Calu3 (cell line): ENCODE data around the gene URB1. TPM values are rescaled to one million over a fixed set of nuclear protein-coding genes. Genes with fewer than 3 reads are reported as not detected.

Experiments used
- BruUV-seq: library from RNA; stranded (reverse); fragments of 400-500 nt; replicated peaks from 2 replicates; lab custom pipeline; 2021; lab: Mats Ljungman, UMichigan
- CTCF ChIA-PET: fragments of 300-600 bp; sonication (Branson Sonifier 250); formaldehyde crosslinking; loops from one replicate; lab custom pipeline; 2022; ENCODE audit warnings: antibody characterized with exemption; lab: Charles Lee
- DNase-seq: peaks from one replicate; pipeline ENCODE4 v3.0.0; 2022
- H3K27ac Mint-ChIP-seq: one replicate; pipeline ENCODE4 v1.8.0; 2022; ENCODE audit warnings: mixed read lengths; ENCODE audit not compliant: unreplicated experiment
- H3K27me3 Mint-ChIP-seq: one replicate; pipeline ENCODE4 v1.8.0; 2022; ENCODE audit warnings: mixed read lengths; ENCODE audit not compliant: unreplicated experiment
- H3K36me3 Mint-ChIP-seq: one replicate; pipeline ENCODE4 v1.8.0; 2022; ENCODE audit warnings: mild to moderate bottlenecking, moderate library complexity, mixed read lengths; ENCODE audit not compliant: insufficient read depth, unreplicated experiment
- H3K4me1 Mint-ChIP-seq: one replicate; pipeline ENCODE4 v1.8.0; 2022; ENCODE audit warnings: mild to moderate bottlenecking, low read depth, mixed read lengths; ENCODE audit not compliant: unreplicated experiment
- H3K4me3 Mint-ChIP-seq: one replicate; pipeline ENCODE4 v1.8.0; 2022; ENCODE audit warnings: mild to moderate bottlenecking, low read depth, moderate library complexity, mixed read lengths; ENCODE audit not compliant: unreplicated experiment
- H3K9me3 Mint-ChIP-seq: one replicate; pipeline ENCODE4 v1.8.0; 2022; ENCODE audit warnings: low read depth, mixed read lengths; ENCODE audit not compliant: unreplicated experiment
- intact Hi-C: fragments of 100-400 bp; cut with micrococcal nuclease; formaldehyde crosslinking; loops from one replicate; pipeline ENCODE4 v1.10.0; 2022; ENCODE audit not compliant: unreplicated experiment
- total RNA-seq: library from RNA; stranded (reverse); gene quantifications from 2 replicates; pipeline ENCODE4 v1.2.3, GENCODE V29; 2022
- TF ChIP-seq, protein P1 (sequence below): fragments of 200-600 bp; IDR thresholded peaks from one replicate; pipeline ENCODE4 v1.8.0; 2022; ENCODE audit warnings: antibody characterized with exemption; ENCODE audit not compliant: unreplicated experiment

Gene URB1
- total RNA-seq, 1 experiment from 2014 or later = 16.5 TPM

- intact Hi-C loops = no loop called here
These were observed 60.3 kb downstream of the URB1 start for GRCh38 chr21:32332463-32332951.

GRCh38 chr21:32331444-32332305 is 61.1 kb downstream of the URB1 start:
- DNase-seq = no peak
- Mint-ChIP-seq H3K9me3 (no peaks in the 10 kb centered on the region), H3K4me3 (no peak overlapping the region), H3K27me3 (no peaks in the 10 kb centered on the region), H3K4me1 (no peaks in the 10 kb centered on the region), H3K36me3 (peaks cover 33% of the 10 kb centered on the region), H3K27ac (no peak overlapping the region)
- intact Hi-C loops = no loop called here
- BruUV-seq = no TSS peak
- TF ChIP-seq, protein P1, sequence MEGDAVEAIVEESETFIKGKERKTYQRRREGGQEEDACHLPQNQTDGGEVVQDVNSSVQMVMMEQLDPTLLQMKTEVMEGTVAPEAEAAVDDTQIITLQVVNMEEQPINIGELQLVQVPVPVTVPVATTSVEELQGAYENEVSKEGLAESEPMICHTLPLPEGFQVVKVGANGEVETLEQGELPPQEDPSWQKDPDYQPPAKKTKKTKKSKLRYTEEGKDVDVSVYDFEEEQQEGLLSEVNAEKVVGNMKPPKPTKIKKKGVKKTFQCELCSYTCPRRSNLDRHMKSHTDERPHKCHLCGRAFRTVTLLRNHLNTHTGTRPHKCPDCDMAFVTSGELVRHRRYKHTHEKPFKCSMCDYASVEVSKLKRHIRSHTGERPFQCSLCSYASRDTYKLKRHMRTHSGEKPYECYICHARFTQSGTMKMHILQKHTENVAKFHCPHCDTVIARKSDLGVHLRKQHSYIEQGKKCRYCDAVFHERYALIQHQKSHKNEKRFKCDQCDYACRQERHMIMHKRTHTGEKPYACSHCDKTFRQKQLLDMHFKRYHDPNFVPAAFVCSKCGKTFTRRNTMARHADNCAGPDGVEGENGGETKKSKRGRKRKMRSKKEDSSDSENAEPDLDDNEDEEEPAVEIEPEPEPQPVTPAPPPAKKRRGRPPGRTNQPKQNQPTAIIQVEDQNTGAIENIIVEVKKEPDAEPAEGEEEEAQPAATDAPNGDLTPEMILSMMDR = no peak
- CTCF ChIA-PET = interaction anchor here (0.6 to 1.1 kb wide), 4 partner anchors 14 to 400 kb away, joined by 3 to 6 read pairs (median 4); partner anchors contain the start of genes MIS18A and SYNJ1

More at GRCh38 chr21:32332463-32332951, 60.3 kb downstream of the URB1 start:
- H3K4me1 Mint-ChIP-seq = no peaks in the 10 kb centered on the region
- DNase-seq = no peak
- peaks cover 33% of the 10 kb centered on the region for H3K36me3 Mint-ChIP-seq
- H3K9me3 Mint-ChIP-seq = no peaks in the 10 kb centered on the region
- TF ChIP-seq, protein P1 = no peak
- no peak overlapping the region for H3K27ac Mint-ChIP-seq
- H3K27me3 Mint-ChIP-seq = no peaks in the 10 kb centered on the region
- CTCF ChIA-PET = interaction anchor here (0.6 to 1.1 kb wide), 4 partner anchors 15 to 401 kb away, joined by 3 to 6 read pairs (median 4); partner anchors contain the start of genes MIS18A and SYNJ1
- no TSS peak for BruUV-seq
- no peak overlapping the region for H3K4me3 Mint-ChIP-seq

GRCh38 chr21:32330784-32331311 is 62.0 kb downstream of the URB1 start:
- CTCF ChIA-PET = no interaction called here
- Mint-ChIP-seq H3K36me3 (peaks cover 24% of the 10 kb centered on the region), H3K4me3 (no peak overlapping the region), H3K27me3 (no peaks in the 10 kb centered on the region), H3K9me3 (no peaks in the 10 kb centered on the region), H3K27ac (no peak overlapping the region), H3K4me1 (no peaks in the 10 kb centered on the region)
- TF ChIP-seq, protein P1 = no peak
- no peak for DNase-seq
- BruUV-seq = no TSS peak
- intact Hi-C loops = no loop called here

DNA sequence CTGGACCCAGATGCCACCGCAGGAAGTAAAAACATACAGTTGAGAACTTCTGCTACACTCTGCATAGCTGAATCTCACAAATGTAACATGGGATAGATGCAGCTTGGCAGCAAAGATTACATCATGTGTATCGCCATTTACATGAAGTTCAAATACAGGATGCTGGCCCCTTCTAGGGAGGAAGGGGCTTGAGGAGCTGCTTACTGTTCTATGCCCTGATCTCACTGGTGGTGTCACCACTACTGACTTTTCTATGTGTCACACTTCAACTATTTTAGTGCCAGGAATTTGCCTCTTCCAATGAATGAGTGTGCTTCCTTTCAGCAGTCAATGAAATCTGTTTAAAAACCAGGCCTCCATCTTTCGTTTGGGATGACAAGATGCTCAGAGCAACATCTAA is 63.0 kb downstream of the URB1 start:
- Mint-ChIP-seq H3K4me3 (no peak overlapping the region), H3K4me1 (no peaks in the 10 kb centered on the region), H3K36me3 (peaks cover 25% of the 10 kb centered on the region), H3K27ac (no peak overlapping the region), H3K27me3 (no peaks in the 10 kb centered on the region), H3K9me3 (no peaks in the 10 kb centered on the region)
- no TSS peak for BruUV-seq
- DNase-seq = no peak
- CTCF ChIA-PET = no interaction called here
- TF ChIP-seq, protein P1 = no peak
- intact Hi-C loops = no loop called here
